ENCODE results near the gene ANXA4.

The ANXA4 gene

DNA sequence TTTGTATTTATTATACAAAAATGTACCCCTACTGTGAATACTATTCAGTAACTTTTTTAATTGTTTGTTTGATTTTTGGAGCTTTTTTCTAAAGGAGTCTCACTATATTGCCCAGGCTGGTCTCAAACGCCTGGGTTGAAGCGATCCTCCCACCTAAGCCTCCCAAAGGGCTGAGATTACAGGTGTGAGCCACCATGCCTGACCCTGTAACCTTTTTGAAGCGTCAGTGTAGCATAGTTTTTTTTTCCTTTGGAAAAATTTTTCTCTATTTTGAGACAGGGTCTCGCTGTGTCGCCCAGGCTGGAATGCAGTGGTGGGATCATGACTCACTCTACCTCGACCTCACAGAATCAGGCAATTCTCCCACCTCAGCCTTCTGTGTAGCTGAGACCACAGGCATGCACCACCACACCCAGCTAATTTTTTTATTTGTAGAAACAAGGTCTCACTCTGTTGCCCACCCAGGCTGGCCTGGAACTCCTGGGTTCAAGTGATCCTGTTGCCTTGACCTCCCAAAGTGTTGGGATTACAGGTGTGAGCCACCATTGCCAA, 89.5 kb downstream of the ANXA4 start:
- Histone ChIP-seq H3K4me1 (ENCODE audit: insufficient read depth, low read length, severe bottlenecking) (peaks cover 52% of the 10 kb centered on the region), H3K79me2 (ENCODE audit: insufficient read depth, low read length) (peaks cover 38% of the 10 kb centered on the region)

GRCh38 chr2:69833752-69834151, 91.8 kb downstream of the ANXA4 start:
- H3K9me2 ChIP-seq (ENCODE audit: low read depth, low read length), result no peaks in the 10 kb centered on the region
- H4K20me1 ChIP-seq (ENCODE audit: insufficient read depth, low read length), result no peaks in the 10 kb centered on the region
- no peaks in the 10 kb centered on the region for H3K27me3 ChIP-seq (ENCODE audit: insufficient read depth, low read length)
- no peak overlapping the region for H3K9ac ChIP-seq (ENCODE audit: low read length)
- H3K9me3 ChIP-seq (ENCODE audit: low read length), result no peaks in the 10 kb centered on the region
- no peak overlapping the region for H3K27ac ChIP-seq (ENCODE audit: low read depth, low read length, poor library complexity, severe bottlenecking)
- H3K4me1 ChIP-seq (ENCODE audit: insufficient read depth, low read length, severe bottlenecking), result peaks cover 58% of the 10 kb centered on the region
- no peak overlapping the region for H3K4me3 ChIP-seq (ENCODE audit: low read depth, low read length, poor library complexity, severe bottlenecking)
- TF ChIP-seq, protein P1, sequence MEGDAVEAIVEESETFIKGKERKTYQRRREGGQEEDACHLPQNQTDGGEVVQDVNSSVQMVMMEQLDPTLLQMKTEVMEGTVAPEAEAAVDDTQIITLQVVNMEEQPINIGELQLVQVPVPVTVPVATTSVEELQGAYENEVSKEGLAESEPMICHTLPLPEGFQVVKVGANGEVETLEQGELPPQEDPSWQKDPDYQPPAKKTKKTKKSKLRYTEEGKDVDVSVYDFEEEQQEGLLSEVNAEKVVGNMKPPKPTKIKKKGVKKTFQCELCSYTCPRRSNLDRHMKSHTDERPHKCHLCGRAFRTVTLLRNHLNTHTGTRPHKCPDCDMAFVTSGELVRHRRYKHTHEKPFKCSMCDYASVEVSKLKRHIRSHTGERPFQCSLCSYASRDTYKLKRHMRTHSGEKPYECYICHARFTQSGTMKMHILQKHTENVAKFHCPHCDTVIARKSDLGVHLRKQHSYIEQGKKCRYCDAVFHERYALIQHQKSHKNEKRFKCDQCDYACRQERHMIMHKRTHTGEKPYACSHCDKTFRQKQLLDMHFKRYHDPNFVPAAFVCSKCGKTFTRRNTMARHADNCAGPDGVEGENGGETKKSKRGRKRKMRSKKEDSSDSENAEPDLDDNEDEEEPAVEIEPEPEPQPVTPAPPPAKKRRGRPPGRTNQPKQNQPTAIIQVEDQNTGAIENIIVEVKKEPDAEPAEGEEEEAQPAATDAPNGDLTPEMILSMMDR (IDR thresholded peaks at IDR 0.05; ENCODE audit: low read length), result no peak
- TF ChIP-seq EZH2 (IDR thresholded peaks at IDR 0.05; ENCODE audit: borderline replicate concordance, low read length), result no peak
- H3K4me2 ChIP-seq (ENCODE audit: low read length), result no peak overlapping the region
- peaks cover 41% of the 10 kb centered on the region for H3K79me2 ChIP-seq (ENCODE audit: insufficient read depth, low read length)
- no peak overlapping the region for H2AFZ ChIP-seq (ENCODE audit: low read length)
- no peaks in the 10 kb centered on the region for H3F3A ChIP-seq (ENCODE audit: insufficient read depth, low read length)
- peaks cover 22% of the 10 kb centered on the region; the same call in 1 of the 2 replicates for H3K36me3 ChIP-seq (ENCODE audit: insufficient read depth, low read length)

More for the DNA sequence above, 89.5 kb downstream of the ANXA4 start:
- Histone ChIP-seq H3K36me3 (ENCODE audit: insufficient read depth, low read length) (peaks cover 17% of the 10 kb centered on the region; the same call in 1 of the 2 replicates), H4K20me1 (ENCODE audit: insufficient read depth, low read length) (no peaks in the 10 kb centered on the region), H3K27me3 (ENCODE audit: insufficient read depth, low read length) (no peaks in the 10 kb centered on the region), H3K4me2 (ENCODE audit: low read length) (peak overlapping the region; percentile 84; the same call in 1 of the 2 replicates), H3K9me3 (ENCODE audit: low read length) (no peaks in the 10 kb centered on the region), H3K9ac (ENCODE audit: low read length) (no peak overlapping the region), H3K9me2 (ENCODE audit: low read depth, low read length) (no peaks in the 10 kb centered on the region), H2AFZ (ENCODE audit: low read length) (no peak overlapping the region), H3F3A (ENCODE audit: insufficient read depth, low read length) (no peaks in the 10 kb centered on the region), H3K4me3 (ENCODE audit: low read depth, low read length, poor library complexity, severe bottlenecking) (peak overlapping the region; percentile 2), H3K27ac (ENCODE audit: low read depth, low read length, poor library complexity, severe bottlenecking) (no peak overlapping the region)
- TF ChIP-seq, protein P1 (IDR thresholded peaks at IDR 0.05; ENCODE audit: low read length), result no peak
- TF ChIP-seq EZH2 (IDR thresholded peaks at IDR 0.05; ENCODE audit: borderline replicate concordance, low read length), result no peak

GRCh38 chr2:69835666-69836065, 93.7 kb downstream of the ANXA4 start:
- Histone ChIP-seq H3K27ac (ENCODE audit: low read depth, low read length, poor library complexity, severe bottlenecking) (no peak overlapping the region), H3K79me2 (ENCODE audit: insufficient read depth, low read length) (peaks cover 36% of the 10 kb centered on the region), H3K9me2 (ENCODE audit: low read depth, low read length) (no peaks in the 10 kb centered on the region), H3K4me1 (ENCODE audit: insufficient read depth, low read length, severe bottlenecking) (peaks cover 52% of the 10 kb centered on the region), H3K4me3 (ENCODE audit: low read depth, low read length, poor library complexity, severe bottlenecking) (no peak overlapping the region), H4K20me1 (ENCODE audit: insufficient read depth, low read length) (no peaks in the 10 kb centered on the region), H3K36me3 (ENCODE audit: insufficient read depth, low read length) (peaks cover 41% of the 10 kb centered on the region), H3F3A (ENCODE audit: insufficient read depth, low read length) (no peaks in the 10 kb centered on the region), H3K27me3 (ENCODE audit: insufficient read depth, low read length) (no peaks in the 10 kb centered on the region), H3K9me3 (ENCODE audit: low read length) (no peaks in the 10 kb centered on the region), H3K4me2 (ENCODE audit: low read length) (no peak overlapping the region), H3K9ac (ENCODE audit: low read length) (no peak overlapping the region), H2AFZ (ENCODE audit: low read length) (no peak overlapping the region)
- TF ChIP-seq EZH2 (IDR thresholded peaks at IDR 0.05; ENCODE audit: borderline replicate concordance, low read length), result no peak
- TF ChIP-seq, protein P1 (IDR thresholded peaks at IDR 0.05; ENCODE audit: low read length), result no peak

Data from OCI-LY1 (cell line).